Activated naive CD8-positive, alpha-beta T cell treated with anti-CD3 and anti-CD28 coated beads, Interleukin-2, amount 50 U/mL, for 24 hours (primary cell): ENCODE data around the gene CREB5.
"Not testable (repeated sequence)": the region's sequence is repeated elsewhere in the genome, so short reads cannot be mapped to it uniquely, and the experiment has no call there.

Experiments
- ATAC-seq: fragments of 150-1000 bp; cut with Tn5 transposase; one replicate; pipeline ENCODE4 v1.10.0; 2021
- DNase-seq: peaks from one replicate; pipeline ENCODE4 v3.0.0; 2021
- H3K27ac Mint-ChIP-seq: one replicate; pipeline ENCODE4 v1.8.0; 2021; ENCODE audit warnings: mild to moderate bottlenecking, mixed read lengths
- H3K27me3 Mint-ChIP-seq: one replicate; pipeline ENCODE4 v1.8.0; 2021; ENCODE audit warnings: mixed read lengths
- H3K36me3 Mint-ChIP-seq: one replicate; pipeline ENCODE4 v1.8.0; 2021; ENCODE audit warnings: low read depth, mixed read lengths
- H3K4me1 Mint-ChIP-seq: one replicate; pipeline ENCODE4 v1.8.0; 2021; ENCODE audit warnings: mixed read lengths
- H3K4me3 Mint-ChIP-seq: one replicate; pipeline ENCODE4 v1.8.0; 2021; ENCODE audit warnings: mild to moderate bottlenecking, moderate library complexity, mixed read lengths
- H3K9me3 Mint-ChIP-seq: one replicate; pipeline ENCODE4 v1.8.0; 2021; ENCODE audit warnings: mixed read lengths

CREB5 gene

GRCh38 chr7:28539289-28539981, 127.1 kb downstream of the CREB5 start:
- DNase-seq (no peak), ATAC-seq (no peak)
- Mint-ChIP-seq H3K27me3 (peaks cover 17% of the 10 kb centered on the region), H3K4me1 (no peaks in the 10 kb centered on the region), H3K27ac (no peak overlapping the region), H3K9me3 (no peaks in the 10 kb centered on the region), H3K36me3 (no peaks in the 10 kb centered on the region), H3K4me3 (no peak overlapping the region)

GRCh38 chr7:28542410-28542809, 130.1 kb downstream of the CREB5 start:
- H3K27me3 Mint-ChIP-seq = peaks cover 10% of the 10 kb centered on the region
- ATAC-seq = no peak
- H3K4me1 Mint-ChIP-seq = no peaks in the 10 kb centered on the region
- no peak overlapping the region for H3K27ac Mint-ChIP-seq
- no peak overlapping the region for H3K4me3 Mint-ChIP-seq
- H3K9me3 Mint-ChIP-seq = no peaks in the 10 kb centered on the region
- H3K36me3 Mint-ChIP-seq = no peaks in the 10 kb centered on the region
- no peak for DNase-seq

DNA sequence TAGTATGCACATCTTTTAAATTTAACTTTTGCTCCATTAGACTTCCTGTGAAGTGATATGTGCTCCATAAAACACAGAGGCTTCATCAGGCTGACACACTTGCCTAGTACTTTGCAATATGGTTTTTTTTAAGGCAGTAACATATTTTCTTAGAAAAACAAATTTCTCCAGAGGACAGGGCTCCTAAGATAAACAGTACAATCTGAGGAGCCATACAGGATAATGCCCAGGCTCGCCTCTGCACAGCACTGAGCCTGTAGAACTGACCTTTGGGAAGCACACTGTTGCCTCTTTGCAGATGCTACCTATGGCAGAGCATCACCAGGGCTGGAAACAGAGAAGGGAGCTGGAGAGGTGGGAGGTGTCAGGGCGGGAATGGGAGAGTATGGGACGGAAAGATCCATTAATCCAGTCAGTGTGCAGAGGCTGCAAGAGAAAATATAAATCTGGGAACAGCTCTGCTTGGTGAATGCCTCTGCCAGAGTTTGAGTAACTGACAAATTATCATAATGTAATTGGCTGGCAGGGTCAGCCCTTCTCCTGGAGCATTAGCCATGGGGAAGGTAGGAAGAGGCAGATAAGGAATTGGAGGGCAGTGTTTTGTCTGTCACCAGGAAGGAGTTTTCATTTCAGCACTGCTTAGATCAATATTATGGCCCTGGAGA, 132.3 kb downstream of the CREB5 start:
- Mint-ChIP-seq H3K27me3 (peaks cover 5% of the 10 kb centered on the region), H3K4me1 (no peaks in the 10 kb centered on the region), H3K9me3 (no peaks in the 10 kb centered on the region), H3K4me3 (no peak overlapping the region), H3K27ac (no peak overlapping the region), H3K36me3 (no peaks in the 10 kb centered on the region)
- DNase-seq (no peak), ATAC-seq (no peak)

GRCh38 chr7:28546067-28546466, 133.7 kb downstream of the CREB5 start:
- H3K36me3 Mint-ChIP-seq = no peaks in the 10 kb centered on the region
- H3K4me3 Mint-ChIP-seq = no peak overlapping the region
- ATAC-seq (no peak), DNase-seq (no peak)
- H3K9me3 Mint-ChIP-seq = no peaks in the 10 kb centered on the region
- no peaks in the 10 kb centered on the region for H3K4me1 Mint-ChIP-seq
- no peak overlapping the region for H3K27ac Mint-ChIP-seq
- H3K27me3 Mint-ChIP-seq = peaks cover 4% of the 10 kb centered on the region

GRCh38 chr7:28547115-28547514, 134.8 kb downstream of the CREB5 start:
- Mint-ChIP-seq H3K4me1 (no peaks in the 10 kb centered on the region), H3K27me3 (peaks cover 4% of the 10 kb centered on the region), H3K27ac (no peak overlapping the region), H3K9me3 (no peaks in the 10 kb centered on the region), H3K36me3 (no peaks in the 10 kb centered on the region), H3K4me3 (no peak overlapping the region)
- no peak for ATAC-seq
- DNase-seq = no peak

DNA sequence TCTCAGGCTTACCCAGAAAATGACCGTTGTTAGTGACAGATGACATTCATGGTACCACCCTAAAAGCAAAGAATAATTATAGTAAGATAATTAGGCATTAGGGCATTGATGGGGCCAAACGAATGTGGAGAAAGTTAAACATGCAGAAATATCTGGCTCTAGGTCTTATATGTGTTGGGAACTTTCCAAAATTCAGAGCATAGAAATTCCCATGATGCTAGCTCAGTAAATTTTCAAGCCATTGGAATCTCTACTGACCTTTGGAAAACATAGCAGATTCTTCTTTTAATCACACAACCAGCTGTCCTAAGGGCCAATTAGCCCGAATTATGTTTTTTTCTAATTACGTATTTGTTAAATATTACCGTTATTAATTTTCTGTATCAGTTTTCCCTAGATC, 136.1 kb downstream of the CREB5 start:
- Mint-ChIP-seq H3K4me1 (no peaks in the 10 kb centered on the region), H3K27me3 (peaks cover 7% of the 10 kb centered on the region), H3K9me3 (no peaks in the 10 kb centered on the region), H3K4me3 (no peak overlapping the region), H3K27ac (no peak overlapping the region), H3K36me3 (no peaks in the 10 kb centered on the region)
- no peak for ATAC-seq
- no peak for DNase-seq

- Mint-ChIP-seq H3K27ac (no peak overlapping the region), H3K4me3 (no peak overlapping the region), H3K9me3 (no peaks in the 10 kb centered on the region), H3K36me3 (no peaks in the 10 kb centered on the region), H3K4me1 (no peaks in the 10 kb centered on the region), H3K27me3 (peaks cover 9% of the 10 kb centered on the region)
- ATAC-seq (no peak), DNase-seq (no peak)
Observed at GRCh38 chr7:28549998-28550397, 137.7 kb downstream of the CREB5 start.

GRCh38 chr7:28550580-28551186, 138.4 kb downstream of the CREB5 start:
- Mint-ChIP-seq H3K4me3 (no peak overlapping the region), H3K27me3 (peaks cover 9% of the 10 kb centered on the region), H3K9me3 (no peaks in the 10 kb centered on the region), H3K36me3 (no peaks in the 10 kb centered on the region), H3K4me1 (no peaks in the 10 kb centered on the region), H3K27ac (no peak overlapping the region)
- DNase-seq (no peak), ATAC-seq (no peak)

DNA sequence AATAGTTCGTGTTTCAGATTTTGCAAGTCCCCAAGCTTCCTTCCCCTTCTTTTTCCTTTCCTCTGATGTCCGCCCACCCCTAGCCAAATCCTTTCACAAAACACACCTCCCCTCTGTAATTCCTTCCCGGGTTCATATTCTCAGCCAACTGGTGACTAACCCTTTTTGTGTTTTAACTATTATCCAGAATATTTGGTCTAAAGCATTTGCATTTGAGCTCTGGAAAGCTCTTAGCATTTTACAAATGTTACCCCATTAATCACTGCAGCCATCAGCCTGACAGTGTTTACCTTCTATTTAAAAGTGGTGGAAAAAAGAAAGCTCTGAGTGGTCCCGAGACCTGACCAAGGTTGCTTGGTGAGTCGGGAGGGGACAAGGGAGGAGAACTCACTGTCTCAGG, 139.0 kb downstream of the CREB5 start:
- Mint-ChIP-seq H3K9me3 (no peaks in the 10 kb centered on the region), H3K36me3 (no peaks in the 10 kb centered on the region), H3K27me3 (peaks cover 9% of the 10 kb centered on the region), H3K4me3 (no peak overlapping the region), H3K27ac (no peak overlapping the region), H3K4me1 (no peaks in the 10 kb centered on the region)
- DNase-seq (no peak), ATAC-seq (no peak)

GRCh38 chr7:28551766-28552165, 139.4 kb downstream of the CREB5 start:
- not testable (repeated sequence) for DNase-seq, H3K36me3 Mint-ChIP-seq, ATAC-seq, H3K27ac Mint-ChIP-seq, H3K27me3 Mint-ChIP-seq, H3K4me1 Mint-ChIP-seq, H3K4me3 Mint-ChIP-seq, H3K9me3 Mint-ChIP-seq

DNA sequence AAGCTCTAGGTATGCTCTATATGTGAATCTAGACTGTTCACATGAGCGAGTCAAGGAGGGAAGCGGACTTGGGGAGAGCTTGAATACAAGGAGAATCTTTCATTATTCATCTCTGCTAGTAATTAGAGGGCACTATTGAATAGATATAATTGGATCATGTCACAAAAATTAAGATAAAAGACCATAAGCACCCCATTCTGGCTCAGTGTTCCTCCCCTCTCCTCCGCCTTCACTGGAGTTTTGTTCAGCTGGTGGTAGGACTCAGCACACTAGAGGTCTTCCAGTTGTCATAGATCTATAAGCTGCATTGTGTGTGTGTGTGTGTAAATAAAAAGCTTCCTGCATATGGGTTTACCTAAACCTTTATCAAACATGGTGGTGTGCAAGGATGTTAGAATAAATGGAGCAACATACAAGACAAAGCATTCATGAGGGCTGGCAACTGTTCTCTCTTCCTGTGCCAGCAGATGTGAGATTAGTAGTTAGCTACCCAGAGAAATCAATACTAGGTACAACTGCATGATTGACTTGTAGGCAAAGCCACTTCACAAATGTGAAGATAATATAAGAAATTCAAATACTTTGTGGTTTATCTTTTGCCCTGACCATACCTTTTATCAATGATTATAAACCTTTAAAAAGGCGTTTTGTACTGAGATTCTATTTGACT, 142.6 kb downstream of the CREB5 start:
- DNase-seq = no peak
- H3K27me3 Mint-ChIP-seq = peaks cover 11% of the 10 kb centered on the region
- H3K27ac Mint-ChIP-seq = no peak overlapping the region
- H3K9me3 Mint-ChIP-seq = no peaks in the 10 kb centered on the region
- no peaks in the 10 kb centered on the region for H3K4me1 Mint-ChIP-seq
- H3K36me3 Mint-ChIP-seq = no peaks in the 10 kb centered on the region
- H3K4me3 Mint-ChIP-seq = no peak overlapping the region
- ATAC-seq = no peak

DNA sequence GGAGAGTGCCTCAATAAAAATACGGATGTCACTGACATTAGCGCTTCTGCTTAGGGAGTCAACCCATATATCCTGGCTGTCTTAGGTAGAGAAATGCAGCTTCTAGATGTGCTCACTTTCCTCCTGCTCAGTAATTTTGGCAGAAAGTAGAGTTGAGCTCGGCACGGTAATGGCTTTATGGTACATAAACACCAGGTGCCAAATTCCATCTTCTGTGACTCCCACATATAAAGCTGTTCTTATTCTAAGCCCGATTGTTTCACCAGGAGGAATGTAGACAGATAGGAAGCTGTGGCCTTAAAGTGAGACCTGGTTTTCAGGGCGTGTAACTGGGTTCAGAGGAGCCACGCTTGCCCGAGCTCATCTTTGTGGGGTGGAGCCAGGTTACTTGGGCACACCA, 143.7 kb downstream of the CREB5 start:
- Mint-ChIP-seq H3K36me3 (no peaks in the 10 kb centered on the region), H3K4me3 (no peak overlapping the region), H3K4me1 (no peaks in the 10 kb centered on the region), H3K9me3 (no peaks in the 10 kb centered on the region), H3K27me3 (peaks cover 9% of the 10 kb centered on the region), H3K27ac (no peak overlapping the region)
- DNase-seq (no peak), ATAC-seq (no peak)

DNA sequence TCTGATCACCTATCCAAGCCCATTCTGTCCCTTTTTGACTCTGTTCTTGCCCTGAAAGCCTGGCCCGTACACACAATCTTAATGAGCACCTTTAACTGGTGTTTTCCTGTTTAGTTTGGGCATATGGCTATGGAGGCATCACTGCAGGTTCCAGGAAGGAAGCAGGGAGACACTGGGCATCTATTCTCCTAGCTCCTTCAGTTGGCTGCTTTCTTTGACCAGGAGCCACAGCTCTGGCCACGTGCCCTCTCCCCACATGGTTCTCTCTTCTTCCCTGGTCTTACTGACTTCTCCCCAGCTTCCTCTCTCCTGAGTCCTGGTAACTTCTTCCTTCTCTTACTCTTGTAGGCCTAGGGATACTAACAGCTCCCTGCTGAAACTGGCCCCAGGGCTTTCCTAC, 144.4 kb downstream of the CREB5 start:
- H3K27me3 Mint-ChIP-seq = peaks cover 9% of the 10 kb centered on the region
- no peaks in the 10 kb centered on the region for H3K36me3 Mint-ChIP-seq
- no peak overlapping the region for H3K4me3 Mint-ChIP-seq
- no peak overlapping the region for H3K27ac Mint-ChIP-seq
- ATAC-seq (no peak), DNase-seq (no peak)
- H3K9me3 Mint-ChIP-seq = no peaks in the 10 kb centered on the region
- H3K4me1 Mint-ChIP-seq = no peaks in the 10 kb centered on the region

DNA sequence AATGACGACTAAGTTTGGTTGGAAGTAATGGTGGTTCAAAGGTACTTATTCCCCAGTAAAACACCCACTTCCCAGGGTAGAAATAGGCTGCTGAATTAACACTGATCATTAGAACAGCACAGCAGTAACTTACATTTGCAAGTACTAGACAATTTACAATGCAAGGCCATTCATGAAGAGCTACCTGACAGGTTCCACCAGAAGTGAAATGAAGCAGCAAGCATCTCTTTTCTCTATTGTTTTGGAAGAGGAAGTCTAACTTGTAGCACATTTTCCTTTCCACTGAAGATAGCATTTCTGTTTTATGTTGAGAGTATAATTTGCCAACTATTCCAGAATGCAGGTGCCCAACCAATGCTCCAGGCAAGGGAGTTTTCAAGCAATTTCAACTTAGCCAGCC, 145.9 kb downstream of the CREB5 start:
- no peaks in the 10 kb centered on the region for H3K36me3 Mint-ChIP-seq
- DNase-seq = no peak
- H3K27me3 Mint-ChIP-seq = peaks cover 6% of the 10 kb centered on the region
- no peak for ATAC-seq
- no peaks in the 10 kb centered on the region for H3K9me3 Mint-ChIP-seq
- no peak overlapping the region for H3K4me3 Mint-ChIP-seq
- H3K4me1 Mint-ChIP-seq = no peaks in the 10 kb centered on the region
- no peak overlapping the region for H3K27ac Mint-ChIP-seq

DNA sequence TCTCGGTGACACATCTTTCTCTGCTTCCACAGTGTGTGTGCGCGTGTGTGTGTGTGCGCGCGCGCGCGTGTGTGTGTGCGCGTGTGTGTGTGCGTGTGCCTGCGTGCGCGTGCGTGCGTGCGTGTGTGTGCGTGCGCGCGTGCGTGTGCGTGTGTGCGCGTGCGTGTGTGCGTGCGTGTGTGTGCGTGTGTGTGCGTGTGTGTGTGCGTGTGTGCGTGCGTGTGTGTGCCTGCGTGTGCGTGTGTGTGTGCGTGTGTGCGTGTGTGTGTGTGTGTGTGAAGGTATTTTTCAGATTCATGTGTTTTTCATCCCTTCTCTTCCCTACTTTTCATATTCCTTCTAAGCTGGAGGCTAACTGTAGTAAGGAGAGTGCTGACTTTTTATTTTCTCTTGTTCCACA, 148.4 kb downstream of the CREB5 start:
- H3K9me3 Mint-ChIP-seq = no peaks in the 10 kb centered on the region
- no peak for DNase-seq
- H3K4me1 Mint-ChIP-seq = no peaks in the 10 kb centered on the region
- H3K36me3 Mint-ChIP-seq = no peaks in the 10 kb centered on the region
- peaks cover 10% of the 10 kb centered on the region for H3K27me3 Mint-ChIP-seq
- no peak overlapping the region for H3K27ac Mint-ChIP-seq
- ATAC-seq = no peak
- no peak overlapping the region for H3K4me3 Mint-ChIP-seq
